Measurements from ENCODE around the gene DCAF17. TPM values are rescaled to one million over a fixed set of nuclear protein-coding genes. Genes with fewer than 3 reads are reported as not detected.

Gene DCAF17
- total and polyA plus RNA-seq, 4 donors = 2.5 to 10.4 (median 6.1) TPM

- DNase-seq (ENCODE audit: low spot score) = no peak
- no peaks in the 10 kb centered on the region for H3K27me3 ChIP-seq (ENCODE audit: control insufficient read depth in 4 of 4, insufficient read depth in 4 of 4, low read length in 3 of 4)
- H3K27ac ChIP-seq (ENCODE audit: low read depth in 1 of 2, low read length in 2 of 2) = no peak overlapping the region
Observed at GRCh38 chr2:171521361-171522051, 87.5 kb downstream of the DCAF17 start.

More at GRCh38 chr2:171521361-171522051, 87.5 kb downstream of the DCAF17 start:
- Histone ChIP-seq H3K36me3 (ENCODE audit: control insufficient read depth in 4 of 4, insufficient read depth in 3 of 4, low read depth in 1 of 4, low read length in 3 of 4) (no peaks in the 10 kb centered on the region), H3K4me1 (ENCODE audit: control insufficient read depth in 4 of 4, insufficient read depth in 4 of 4, low read length in 3 of 4) (peaks cover 5 to 23% (median 14%) of the 10 kb centered on the region in 4 donors), H3K9ac (ENCODE audit: low read depth in 1 of 2, low read length in 2 of 2) (no peak overlapping the region), H3K4me3 (ENCODE audit: low read depth in 1 of 3, low read length in 3 of 3) (no peak overlapping the region), H3K9me3 (ENCODE audit: control insufficient read depth in 4 of 4, low read length in 3 of 4) (peaks cover 0 to 2% (median 0%) of the 10 kb centered on the region in 4 donors)
- TF ChIP-seq JUND (IDR thresholded peaks at IDR 0.05) (no peak), FOXA2 (IDR thresholded peaks at IDR 0.05) (no peak), ATF3 (IDR thresholded peaks at IDR 0.05) (no peak), GABPA (IDR thresholded peaks at IDR 0.05 in 1 of 2, conservative IDR thresholded peaks at IDR 0.05 in 1 of 2) (no peak), SP1 (IDR thresholded peaks at IDR 0.05) (no peak), EGR1 (IDR thresholded peaks at IDR 0.05; ENCODE audit: low read depth in 2 of 2) (no peak), YY1 (IDR thresholded peaks at IDR 0.05) (no peak), REST (IDR thresholded peaks at IDR 0.05) (no peak), HNF4A (conservative IDR thresholded peaks at IDR 0.05) (no peak), ZBTB33 (IDR thresholded peaks at IDR 0.05) (no peak), HNF4G (IDR thresholded peaks at IDR 0.05) (no peak), NR2F2 (IDR thresholded peaks at IDR 0.05) (no peak), TAF1 (conservative IDR thresholded peaks at IDR 0.05) (no peak), RXRA (IDR thresholded peaks at IDR 0.05) (no peak), RAD21 (IDR thresholded peaks at IDR 0.05) (no peak), FOXA1 (IDR thresholded peaks at IDR 0.05) (no peak)
- TF ChIP-seq, protein P1, sequence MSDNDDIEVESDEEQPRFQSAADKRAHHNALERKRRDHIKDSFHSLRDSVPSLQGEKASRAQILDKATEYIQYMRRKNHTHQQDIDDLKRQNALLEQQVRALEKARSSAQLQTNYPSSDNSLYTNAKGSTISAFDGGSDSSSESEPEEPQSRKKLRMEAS (IDR thresholded peaks at IDR 0.05) = no peak
- TF ChIP-seq, protein P2, sequence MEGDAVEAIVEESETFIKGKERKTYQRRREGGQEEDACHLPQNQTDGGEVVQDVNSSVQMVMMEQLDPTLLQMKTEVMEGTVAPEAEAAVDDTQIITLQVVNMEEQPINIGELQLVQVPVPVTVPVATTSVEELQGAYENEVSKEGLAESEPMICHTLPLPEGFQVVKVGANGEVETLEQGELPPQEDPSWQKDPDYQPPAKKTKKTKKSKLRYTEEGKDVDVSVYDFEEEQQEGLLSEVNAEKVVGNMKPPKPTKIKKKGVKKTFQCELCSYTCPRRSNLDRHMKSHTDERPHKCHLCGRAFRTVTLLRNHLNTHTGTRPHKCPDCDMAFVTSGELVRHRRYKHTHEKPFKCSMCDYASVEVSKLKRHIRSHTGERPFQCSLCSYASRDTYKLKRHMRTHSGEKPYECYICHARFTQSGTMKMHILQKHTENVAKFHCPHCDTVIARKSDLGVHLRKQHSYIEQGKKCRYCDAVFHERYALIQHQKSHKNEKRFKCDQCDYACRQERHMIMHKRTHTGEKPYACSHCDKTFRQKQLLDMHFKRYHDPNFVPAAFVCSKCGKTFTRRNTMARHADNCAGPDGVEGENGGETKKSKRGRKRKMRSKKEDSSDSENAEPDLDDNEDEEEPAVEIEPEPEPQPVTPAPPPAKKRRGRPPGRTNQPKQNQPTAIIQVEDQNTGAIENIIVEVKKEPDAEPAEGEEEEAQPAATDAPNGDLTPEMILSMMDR (IDR thresholded peaks at IDR 0.05; ENCODE audit: low read depth, low read length, missing input control) = no peak
- WGBS = 83% methylated on average over 5 of the region's 5 CpGs

Measured in liver (tissue), 9 donors.